Stimulated activated naive B cell treated with anti-CD40 and anti-IgM and Interleukin-4, amounts not matched to agents 10 μg/mL and 1 μg/mL and 100 μg/mL, for 72 hours (primary cell): ENCODE measurements around the gene ANKRD55.
"Not testable (repeated sequence)": the region's sequence is repeated elsewhere in the genome, so short reads cannot be mapped to it uniquely, and the experiment has no call there.

ENCODE experiments used
- ATAC-seq, 2 donors: fragments of 150-1000 bp; cut with Tn5 transposase; replicated peaks; 2 replicates each; pipeline ENCODE4 v1.10.0; 2021; ENCODE audit warnings: moderate library complexity in 1 of 2
- DNase-seq: peaks from one replicate; pipeline ENCODE4 v3.0.0; 2021
- H3K27ac Mint-ChIP-seq: one replicate; pipeline ENCODE4 v1.8.0; 2022; ENCODE audit warnings: mild to moderate bottlenecking, mixed read lengths
- H3K27me3 Mint-ChIP-seq, 2 donors: one replicate each; pipeline ENCODE4 v1.8.0; 2022; ENCODE audit warnings: mixed read lengths in 2 of 2
- H3K36me3 Mint-ChIP-seq, 2 donors: one replicate each; pipeline ENCODE4 v1.8.0; 2022; ENCODE audit warnings: mixed read lengths in 2 of 2, mild to moderate bottlenecking in 1 of 2
- H3K4me1 Mint-ChIP-seq, 2 donors: one replicate each; pipeline ENCODE4 v1.8.0; 2022; ENCODE audit warnings: mixed read lengths in 2 of 2, mild to moderate bottlenecking in 1 of 2
- H3K4me3 Mint-ChIP-seq, 2 donors: one replicate each; pipeline ENCODE4 v1.8.0; 2022; ENCODE audit warnings: mild to moderate bottlenecking in 2 of 2, mixed read lengths in 2 of 2, moderate library complexity in 1 of 2
- H3K9me3 Mint-ChIP-seq, 2 donors: one replicate each; pipeline ENCODE4 v1.8.0; 2022; ENCODE audit warnings: mixed read lengths in 2 of 2, mild to moderate bottlenecking in 1 of 2

Gene ANKRD55

DNA sequence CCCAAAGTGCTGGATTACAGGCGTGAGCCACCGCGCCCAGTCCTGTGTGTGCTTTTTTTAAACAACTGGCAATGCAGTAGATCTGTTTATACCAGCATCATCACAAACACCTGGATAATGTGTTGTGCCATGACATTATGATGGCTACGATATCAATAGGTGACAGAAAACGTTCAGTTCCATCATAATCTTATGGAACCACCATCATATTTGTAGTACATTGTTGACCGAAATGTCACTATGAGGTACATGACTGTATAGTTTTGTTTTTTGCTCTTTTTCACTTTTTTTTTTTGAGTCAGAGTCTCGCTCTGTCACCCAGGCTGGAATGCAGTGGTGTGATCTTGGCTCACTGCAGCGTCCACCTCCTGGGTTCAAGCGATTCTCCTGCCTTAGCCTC, 24.4 kb downstream of the ANKRD55 start:
- H3K9me3 Mint-ChIP-seq: peaks cover 4 to 5% of the 10 kb centered on the region in 2 donors
- H3K4me1 Mint-ChIP-seq: no peaks in the 10 kb centered on the region
- H3K27ac Mint-ChIP-seq: no peak overlapping the region
- peaks cover 0 to 4% of the 10 kb centered on the region in 2 donors for H3K27me3 Mint-ChIP-seq
- no peak for DNase-seq
- ATAC-seq: no peak
- H3K4me3 Mint-ChIP-seq: no peak overlapping the region
- H3K36me3 Mint-ChIP-seq: peaks cover 0 to 5% of the 10 kb centered on the region in 2 donors

DNA sequence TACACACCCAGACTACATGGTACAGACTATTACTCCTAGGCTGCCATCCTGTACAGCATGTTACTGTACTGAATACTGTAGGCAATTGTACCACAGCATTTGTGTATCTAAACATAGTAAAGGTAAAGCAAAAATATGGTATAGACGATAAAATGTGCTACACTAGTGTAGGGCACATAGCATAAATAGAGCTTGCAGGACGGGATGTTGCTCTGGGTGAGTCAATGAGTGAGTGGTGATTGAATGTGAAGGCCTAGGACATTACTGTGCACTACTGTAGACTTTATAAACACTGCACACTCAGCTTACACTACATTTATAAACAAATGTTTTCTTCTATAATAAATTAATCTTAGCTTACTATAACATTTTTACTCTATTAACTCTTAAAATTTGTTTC, 25.6 kb downstream of the ANKRD55 start:
- H3K36me3 Mint-ChIP-seq: peaks cover 0 to 3% of the 10 kb centered on the region in 2 donors
- peaks cover 0 to 4% of the 10 kb centered on the region in 2 donors for H3K27me3 Mint-ChIP-seq
- no peak overlapping the region for H3K27ac Mint-ChIP-seq
- no peak for ATAC-seq
- DNase-seq: no peak
- H3K4me3 Mint-ChIP-seq: no peak overlapping the region
- peaks cover 0 to 3% of the 10 kb centered on the region in 2 donors for H3K4me1 Mint-ChIP-seq
- peaks cover 0 to 2% of the 10 kb centered on the region in 2 donors for H3K9me3 Mint-ChIP-seq

- Mint-ChIP-seq H3K36me3 (peaks cover 0 to 3% of the 10 kb centered on the region in 2 donors), H3K27me3 (peaks cover 0 to 2% of the 10 kb centered on the region in 2 donors), H3K9me3 (peaks cover 0 to 2% of the 10 kb centered on the region in 2 donors), H3K4me1 (peaks cover 5 to 15% of the 10 kb centered on the region in 2 donors), H3K27ac (no peak overlapping the region), H3K4me3 (no peak overlapping the region)
- DNase-seq (no peak), ATAC-seq (peak in 1 of 2 donors; percentile 39)
Observed at GRCh38 chr5:56206126-56206910, 26.8 kb downstream of the ANKRD55 start.

- H3K9me3 Mint-ChIP-seq, H3K4me3 Mint-ChIP-seq, H3K36me3 Mint-ChIP-seq, DNase-seq, H3K27ac Mint-ChIP-seq, ATAC-seq, H3K27me3 Mint-ChIP-seq: not testable (repeated sequence)
- H3K4me1 Mint-ChIP-seq: peaks cover 12 to 26% of the 10 kb centered on the region in 2 donors
Observed at GRCh38 chr5:56203936-56204335, 29.2 kb downstream of the ANKRD55 start.

- Mint-ChIP-seq H3K27me3 (no peaks in the 10 kb centered on the region), H3K4me1 (peaks cover 12 to 26% of the 10 kb centered on the region in 2 donors), H3K36me3 (peaks cover 0 to 3% of the 10 kb centered on the region in 2 donors), H3K4me3 (no peak overlapping the region), H3K9me3 (peaks cover 0 to 2% of the 10 kb centered on the region in 2 donors), H3K27ac (no peak overlapping the region)
- DNase-seq (no peak), ATAC-seq (no peak)
Observed at GRCh38 chr5:56202483-56202882, 30.6 kb downstream of the ANKRD55 start.

DNA sequence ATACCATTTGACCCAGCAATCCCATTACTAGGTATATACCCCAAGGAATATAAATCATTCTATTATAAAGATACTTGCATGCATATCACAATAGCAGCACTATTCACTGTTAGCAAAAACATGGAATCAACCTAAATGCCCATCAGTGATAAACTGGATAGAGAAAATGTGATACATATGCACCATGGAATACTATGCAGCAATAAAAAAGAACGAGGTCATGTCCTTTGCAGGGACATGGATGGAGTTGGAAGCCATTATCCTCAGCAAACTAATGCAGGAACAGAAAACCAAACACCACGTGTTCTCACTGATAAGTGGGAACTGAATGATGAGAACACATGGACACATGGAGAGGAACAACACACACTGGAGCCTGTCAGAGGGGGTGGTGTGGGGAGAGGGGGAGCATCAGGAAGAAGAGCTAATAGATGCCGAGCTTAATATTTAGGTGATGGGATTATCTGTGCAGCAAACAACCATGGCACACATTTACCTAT, 31.3 kb downstream of the ANKRD55 start:
- H3K4me3 Mint-ChIP-seq, H3K36me3 Mint-ChIP-seq, H3K27ac Mint-ChIP-seq, H3K9me3 Mint-ChIP-seq, ATAC-seq, H3K27me3 Mint-ChIP-seq, DNase-seq: not testable (repeated sequence)
- H3K4me1 Mint-ChIP-seq: peaks cover 12 to 26% of the 10 kb centered on the region in 2 donors

DNA sequence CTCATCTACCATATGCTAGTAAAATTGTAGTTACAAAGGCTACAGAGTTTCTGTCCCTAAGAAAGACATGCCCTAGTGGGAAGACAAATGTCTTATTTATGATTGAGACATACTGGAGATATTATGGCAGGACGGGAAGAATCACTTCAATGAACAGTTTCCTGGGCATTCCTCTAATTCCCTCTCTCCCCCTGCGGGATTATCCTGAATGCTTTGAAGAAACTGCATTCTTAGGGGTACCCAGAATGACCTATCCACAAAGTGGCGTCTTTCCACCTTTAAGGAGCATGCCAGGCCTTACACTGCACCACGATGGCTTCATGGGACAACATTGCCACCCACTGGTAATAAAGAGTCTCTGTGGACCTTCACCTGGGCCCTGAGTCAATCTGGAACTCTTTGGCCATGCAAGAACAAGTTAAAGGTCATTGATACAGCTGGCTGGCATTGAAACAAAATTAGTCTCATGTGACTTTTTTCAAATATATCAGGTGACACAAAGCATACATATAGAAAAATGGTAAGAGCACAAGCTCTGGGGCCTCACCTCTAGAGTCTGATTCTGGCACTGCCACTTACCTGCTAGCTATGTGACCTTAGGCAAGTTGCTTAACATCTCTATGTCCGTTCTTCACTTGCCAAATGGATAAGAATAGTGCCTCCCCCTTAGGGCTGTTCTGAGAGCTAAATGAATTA, 32.0 kb downstream of the ANKRD55 start:
- peak overlapping the region; percentile 10 for H3K27ac Mint-ChIP-seq
- H3K9me3 Mint-ChIP-seq: peaks cover 0 to 2% of the 10 kb centered on the region in 2 donors
- H3K36me3 Mint-ChIP-seq: peaks cover 0 to 3% of the 10 kb centered on the region in 2 donors
- ATAC-seq (peak; percentile 100), DNase-seq (peak; percentile 72)
- no peaks in the 10 kb centered on the region for H3K27me3 Mint-ChIP-seq
- H3K4me3 Mint-ChIP-seq: no peak overlapping the region
- H3K4me1 Mint-ChIP-seq: peaks cover 12 to 26% of the 10 kb centered on the region in 2 donors

GRCh38 chr5:56195016-56195415, 38.1 kb downstream of the ANKRD55 start:
- Mint-ChIP-seq H3K9me3 (no peaks in the 10 kb centered on the region), H3K4me1 (peaks cover 0 to 10% of the 10 kb centered on the region in 2 donors), H3K4me3 (no peak overlapping the region), H3K27ac (no peak overlapping the region), H3K27me3 (no peaks in the 10 kb centered on the region), H3K36me3 (no peaks in the 10 kb centered on the region)
- DNase-seq (no peak), ATAC-seq (no peak)

GRCh38 chr5:56192246-56192645, 40.9 kb downstream of the ANKRD55 start:
- no peaks in the 10 kb centered on the region for H3K27me3 Mint-ChIP-seq
- no peak for ATAC-seq
- peaks cover 0 to 10% of the 10 kb centered on the region in 2 donors for H3K4me1 Mint-ChIP-seq
- DNase-seq: no peak
- H3K27ac Mint-ChIP-seq: no peak overlapping the region
- H3K36me3 Mint-ChIP-seq: no peaks in the 10 kb centered on the region
- no peaks in the 10 kb centered on the region for H3K9me3 Mint-ChIP-seq
- H3K4me3 Mint-ChIP-seq: no peak overlapping the region

- Mint-ChIP-seq H3K27ac (no peak overlapping the region), H3K36me3 (no peaks in the 10 kb centered on the region), H3K4me1 (peaks cover 0 to 10% of the 10 kb centered on the region in 2 donors)
Observed at GRCh38 chr5:56191656-56192055, 41.5 kb downstream of the ANKRD55 start.

GRCh38 chr5:56190497-56190896, 42.6 kb downstream of the ANKRD55 start:
- no peak for DNase-seq
- H3K4me1 Mint-ChIP-seq: peaks cover 0 to 10% of the 10 kb centered on the region in 2 donors
- no peak for ATAC-seq
- H3K27me3 Mint-ChIP-seq: no peaks in the 10 kb centered on the region
- no peak overlapping the region for H3K27ac Mint-ChIP-seq
- H3K4me3 Mint-ChIP-seq: no peak overlapping the region
- no peaks in the 10 kb centered on the region for H3K36me3 Mint-ChIP-seq
- no peaks in the 10 kb centered on the region for H3K9me3 Mint-ChIP-seq

More at GRCh38 chr5:56191656-56192055, 41.5 kb downstream of the ANKRD55 start:
- no peak overlapping the region for H3K4me3 Mint-ChIP-seq
- ATAC-seq: no peak
- H3K27me3 Mint-ChIP-seq: no peaks in the 10 kb centered on the region
- no peak for DNase-seq
- no peaks in the 10 kb centered on the region for H3K9me3 Mint-ChIP-seq

DNA sequence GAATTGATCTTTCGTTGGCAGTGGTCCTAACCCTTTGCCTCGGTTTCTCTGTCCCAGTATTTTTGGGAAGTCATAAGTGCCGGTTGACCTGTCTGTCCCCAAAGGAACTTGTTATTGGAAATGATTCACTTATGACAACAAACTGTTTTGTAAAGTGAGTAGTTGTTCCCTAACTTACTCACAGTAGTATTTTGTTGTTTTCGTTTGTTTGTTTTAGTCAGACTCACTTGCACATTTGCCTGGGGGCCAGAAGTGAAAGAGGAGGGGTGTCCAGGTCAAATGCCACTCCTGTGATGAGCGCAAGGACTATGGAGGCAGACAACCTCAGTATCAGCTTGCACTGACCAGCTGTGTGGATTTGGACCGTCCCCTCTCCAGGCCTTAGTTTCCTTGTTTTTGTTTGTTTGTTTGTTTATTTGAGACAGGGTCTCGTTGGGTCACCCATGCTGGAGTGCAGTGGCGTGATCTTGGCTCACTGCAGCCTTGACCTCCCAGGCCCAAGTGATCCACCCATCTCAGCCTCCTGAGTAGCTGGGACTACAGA, 47.3 kb downstream of the ANKRD55 start:
- Mint-ChIP-seq H3K27me3 (no peaks in the 10 kb centered on the region), H3K27ac (no peak overlapping the region), H3K9me3 (no peaks in the 10 kb centered on the region), H3K36me3 (no peaks in the 10 kb centered on the region), H3K4me1 (peaks cover 5 to 13% of the 10 kb centered on the region in 2 donors), H3K4me3 (no peak overlapping the region)
- DNase-seq: no peak
- ATAC-seq: no peak

DNA sequence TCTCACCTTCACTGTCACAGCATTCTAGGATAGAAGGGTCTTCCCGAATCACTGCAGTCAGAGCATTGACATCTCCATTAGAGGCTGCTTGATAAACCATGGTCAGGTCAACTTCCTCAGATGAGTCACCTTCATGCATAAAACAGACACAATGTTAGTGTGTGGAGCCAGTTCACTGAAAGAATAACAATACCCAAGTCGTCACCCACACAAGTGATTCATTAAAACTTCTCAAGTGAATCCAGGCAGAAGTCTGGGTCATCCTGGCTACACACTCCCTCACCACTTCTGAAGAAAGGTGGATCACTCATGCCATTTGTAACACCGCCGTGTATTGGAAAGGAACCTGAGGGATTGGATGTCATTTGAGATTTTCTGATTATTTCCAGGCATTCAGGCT, 49.6 kb downstream of the ANKRD55 start:
- Mint-ChIP-seq H3K27me3 (no peaks in the 10 kb centered on the region), H3K9me3 (no peaks in the 10 kb centered on the region), H3K27ac (no peak overlapping the region), H3K4me3 (no peak overlapping the region), H3K4me1 (peaks cover 5 to 13% of the 10 kb centered on the region in 2 donors), H3K36me3 (no peaks in the 10 kb centered on the region)
- DNase-seq: peak; percentile 12
- ATAC-seq: peak; percentile 93 to 97

DNA sequence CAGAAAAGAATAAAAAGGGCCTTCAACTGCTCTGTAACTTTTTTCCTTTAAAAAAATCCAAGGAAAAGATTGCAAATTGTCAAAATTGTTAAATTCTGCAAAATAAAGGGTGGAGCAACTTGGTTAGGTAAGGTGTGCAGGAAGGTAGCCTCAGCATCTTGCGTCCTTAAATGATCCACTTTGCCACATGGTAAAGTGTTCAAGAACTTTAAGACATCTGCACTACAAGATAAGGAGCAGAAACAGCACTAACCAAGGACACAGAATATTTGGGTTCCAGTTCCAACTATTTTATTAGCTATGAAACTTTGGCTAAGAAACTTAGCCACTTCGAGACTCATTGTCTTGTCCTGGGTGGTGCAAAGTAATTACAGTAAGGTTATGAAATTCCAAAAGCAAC, 53.7 kb downstream of the ANKRD55 start:
- H3K27ac Mint-ChIP-seq: no peak overlapping the region
- peaks cover 6 to 11% of the 10 kb centered on the region in 2 donors for H3K27me3 Mint-ChIP-seq
- peaks cover 7 to 20% of the 10 kb centered on the region in 2 donors for H3K4me1 Mint-ChIP-seq
- no peaks in the 10 kb centered on the region for H3K9me3 Mint-ChIP-seq
- H3K4me3 Mint-ChIP-seq: no peak overlapping the region
- H3K36me3 Mint-ChIP-seq: no peaks in the 10 kb centered on the region
- ATAC-seq (no peak), DNase-seq (no peak)
